GM19023 (cell line): ENCODE measurements around the gene EBPL.

Source experiments
- ATAC-seq: cut with Tn5 transposase; IDR thresholded peaks from one replicate; pipeline ENCODE4 v1.9.1; 2021; ENCODE audit warnings: mild to moderate bottlenecking, moderate library complexity; ENCODE audit not compliant: unreplicated experiment

The EBPL gene

DNA sequence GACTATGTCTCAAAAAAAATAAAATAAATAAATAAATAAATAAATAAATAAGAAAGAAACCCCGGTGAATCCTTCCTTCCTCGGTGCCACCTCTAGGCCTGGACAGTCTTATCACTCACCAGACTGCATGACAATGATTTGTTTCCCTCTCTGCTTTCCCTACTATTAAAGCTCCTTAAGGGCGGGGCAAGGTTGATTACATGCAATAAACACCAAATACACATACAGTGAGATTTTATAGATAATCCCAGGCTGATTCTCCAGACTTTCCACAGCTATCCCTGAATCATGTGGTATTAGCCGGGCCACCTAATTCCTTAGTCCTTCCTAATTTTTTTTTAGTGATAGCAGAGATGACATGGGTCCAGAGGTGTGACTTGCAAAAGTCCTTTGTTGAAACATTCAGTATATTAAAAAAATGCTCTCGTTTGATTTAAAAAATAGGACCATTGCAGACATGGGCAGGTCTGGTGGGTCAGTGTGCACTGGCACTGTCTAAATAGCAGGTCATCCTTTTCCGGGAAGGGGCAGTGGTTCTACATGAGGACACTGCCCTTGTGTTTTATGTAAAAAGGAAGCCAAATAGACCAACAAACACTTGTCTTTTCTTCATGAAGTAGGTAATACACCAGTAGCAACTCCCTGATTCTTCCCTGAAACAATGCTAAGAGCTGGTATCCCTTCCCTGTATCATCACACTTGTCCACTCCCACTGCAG lies 14.5 kb downstream of the EBPL start:
- no peak for ATAC-seq

GRCh38 chr13:49670828-49671227 lies 20.5 kb downstream of the EBPL start:
- no peak for ATAC-seq

GRCh38 chr13:49669735-49670309 lies 21.5 kb downstream of the EBPL start:
- ATAC-seq, result no peak

DNA sequence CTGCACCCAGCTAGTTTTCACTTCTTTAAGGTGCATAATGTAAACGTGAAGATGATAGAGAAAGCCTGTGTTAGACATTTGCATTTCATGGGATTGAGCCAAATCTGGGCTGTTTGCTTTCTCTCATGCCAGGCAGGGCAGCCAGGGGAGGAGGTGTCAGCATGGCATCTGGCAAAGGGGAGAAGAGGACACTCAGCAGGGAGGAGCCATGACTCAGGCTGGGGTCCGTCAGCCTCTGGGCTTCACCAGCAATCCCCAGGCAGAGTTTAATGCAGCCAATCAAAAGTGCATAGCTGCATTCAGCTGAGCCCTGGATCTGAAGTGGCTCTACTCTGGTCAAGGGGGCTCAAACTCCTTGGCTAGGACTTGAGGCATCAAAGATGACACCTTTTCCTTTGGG lies 23.5 kb downstream of the EBPL start:
- ATAC-seq, result no peak

DNA sequence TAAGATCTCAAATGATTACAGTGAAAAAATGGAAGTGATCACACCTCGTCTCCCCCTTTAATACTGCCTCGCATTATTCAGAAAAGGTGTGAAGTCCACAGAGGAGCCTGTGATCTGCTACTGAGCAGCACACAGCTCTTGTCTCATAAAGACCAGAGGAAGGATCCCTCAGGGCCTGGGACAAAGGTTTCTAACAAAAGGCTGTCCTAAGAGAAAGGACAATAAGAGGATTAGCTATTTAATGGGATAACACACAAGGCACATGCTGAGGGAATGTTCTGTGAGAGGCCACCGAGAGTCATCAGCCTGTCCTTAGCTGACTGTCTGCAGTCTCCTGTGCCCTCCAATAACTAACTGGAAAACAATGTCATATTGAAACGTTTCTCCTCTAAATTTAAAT lies 26.7 kb downstream of the EBPL start:
- no peak for ATAC-seq

DNA sequence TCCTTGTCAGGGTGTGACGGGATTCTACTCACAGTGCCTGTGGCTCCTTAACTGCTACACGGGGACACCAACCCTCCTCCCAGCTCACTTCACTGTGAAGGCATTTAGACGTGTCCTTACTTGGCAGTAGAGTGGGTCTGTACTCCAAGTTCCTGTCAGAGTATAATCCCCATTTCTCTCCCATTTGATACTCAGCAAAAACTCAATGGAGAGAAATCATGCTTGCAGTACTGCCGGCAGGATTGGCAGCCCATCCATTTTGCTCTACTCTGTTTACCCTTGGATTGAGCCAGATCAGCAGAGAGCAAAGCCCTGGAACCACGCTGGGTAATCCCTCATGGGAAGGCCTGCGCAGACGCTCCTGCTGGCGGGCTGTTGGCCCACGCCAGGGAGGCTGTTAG lies 34.0 kb downstream of the EBPL start:
- ATAC-seq, result no peak

DNA sequence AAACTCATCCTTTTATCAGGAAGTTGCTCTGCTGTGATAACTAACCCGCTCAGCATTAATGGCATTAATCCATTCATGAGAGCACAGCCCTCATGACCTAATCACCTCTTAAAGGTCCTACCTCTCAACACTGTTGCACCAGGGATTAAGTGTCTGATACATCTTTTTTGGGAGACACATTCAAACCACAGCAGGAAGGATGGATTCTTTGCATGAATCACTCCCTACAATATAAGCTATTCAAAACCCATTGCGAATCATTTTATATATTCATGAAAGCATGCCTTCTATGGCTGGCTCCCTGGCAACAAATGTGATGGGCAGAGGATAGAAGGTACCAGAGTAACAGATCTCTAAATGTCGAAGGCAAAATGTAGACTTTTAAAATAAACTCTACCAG lies 35.4 kb downstream of the EBPL start:
- no peak for ATAC-seq

GRCh38 chr13:49654011-49654410 lies 37.3 kb downstream of the EBPL start:
- no peak for ATAC-seq

GRCh38 chr13:49653478-49653877 lies 37.8 kb downstream of the EBPL start:
- no peak for ATAC-seq

GRCh38 chr13:49652355-49653305 lies 38.7 kb downstream of the EBPL start:
- no peak for ATAC-seq

DNA sequence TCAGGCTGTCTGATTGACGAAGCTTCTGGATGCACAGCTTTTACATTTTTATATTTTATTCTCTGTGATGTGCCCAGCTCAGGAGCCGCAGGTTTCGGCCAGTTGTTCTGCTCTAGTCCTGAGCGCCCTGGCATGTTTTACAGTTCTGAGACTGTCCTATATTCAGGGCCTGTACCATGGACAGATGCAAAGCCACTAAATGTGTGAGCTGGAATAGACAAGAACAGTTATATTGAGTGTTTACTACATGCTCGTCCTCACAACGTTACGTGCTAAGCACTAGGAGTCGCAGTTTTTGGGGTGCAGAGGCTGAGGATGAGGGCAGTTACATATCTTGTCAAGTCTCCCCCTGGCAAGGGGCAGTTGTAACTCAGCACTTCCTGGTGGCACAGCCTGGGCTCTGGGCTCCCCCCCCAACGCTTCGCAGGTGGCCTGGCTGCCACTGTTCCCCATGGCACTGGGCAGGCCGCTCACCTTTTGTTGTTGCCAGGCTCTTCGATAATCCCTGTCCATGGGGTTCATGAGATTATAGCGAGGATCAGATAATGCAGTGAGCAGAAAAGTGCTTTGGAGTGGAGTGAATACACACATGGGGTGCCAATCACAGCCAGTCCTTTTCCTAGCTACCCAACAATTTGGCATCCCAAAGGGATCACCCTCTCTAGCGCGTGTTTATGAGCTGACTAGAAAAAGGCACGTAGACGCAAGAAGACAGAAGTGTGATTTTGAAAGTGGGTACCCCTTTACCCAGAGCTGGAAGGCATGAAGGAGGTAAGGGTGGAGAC lies 39.5 kb downstream of the EBPL start:
- ATAC-seq, result no peak

DNA sequence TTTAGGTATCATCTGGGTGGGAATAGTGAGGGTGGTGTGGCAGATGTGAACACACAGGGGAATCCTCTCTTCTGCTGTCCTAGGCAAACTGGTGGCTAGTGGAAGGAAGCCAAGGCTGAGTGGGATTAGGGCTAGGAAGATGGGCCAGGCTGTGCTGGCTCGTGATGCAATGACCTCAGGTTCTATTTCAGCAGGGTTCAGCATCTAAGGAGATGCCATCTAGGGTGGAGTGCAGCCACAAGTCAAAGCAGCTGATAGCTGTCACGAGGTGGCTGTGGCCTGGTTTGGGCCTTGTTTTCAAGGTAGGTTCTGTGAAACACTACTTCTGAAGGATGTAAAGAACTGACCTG lies 41.3 kb downstream of the EBPL start:
- ATAC-seq, result no peak

DNA sequence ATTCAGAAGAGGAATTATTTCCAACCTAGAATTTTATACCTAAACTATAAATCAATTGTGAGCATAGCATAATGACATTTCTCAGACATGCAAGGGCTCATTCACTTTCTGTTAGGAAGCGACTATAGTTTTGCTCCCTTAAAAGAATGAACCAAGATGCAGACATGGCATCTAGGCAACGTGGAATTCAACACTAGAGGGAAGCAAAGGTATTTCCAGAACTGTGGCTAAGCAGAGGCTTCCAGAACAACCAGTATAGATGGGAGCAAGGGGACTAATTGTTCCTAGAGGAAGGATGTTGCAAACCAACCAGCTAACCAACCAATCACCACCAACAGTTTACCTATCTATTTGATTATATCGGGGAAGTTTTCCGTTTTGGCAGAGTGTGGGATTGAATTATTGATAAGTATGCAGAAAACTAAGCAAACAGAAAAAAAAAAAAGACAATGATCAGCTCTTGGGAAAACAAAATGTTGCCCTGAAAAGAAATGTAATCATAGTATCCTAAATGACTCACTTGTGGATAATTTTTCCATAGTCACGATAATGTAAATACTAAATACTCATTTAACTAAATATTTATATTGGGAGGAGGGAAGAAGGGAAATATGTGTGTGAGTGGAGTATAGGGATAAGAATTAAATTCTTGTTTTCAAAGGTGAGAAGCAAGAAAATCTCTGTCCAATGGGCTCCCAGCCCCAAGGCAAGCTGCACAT lies 41.9 kb downstream of the EBPL start:
- no peak for ATAC-seq

- ATAC-seq, result no peak
Measured at GRCh38 chr13:49646688-49647087, 44.6 kb downstream of the EBPL start.

DNA sequence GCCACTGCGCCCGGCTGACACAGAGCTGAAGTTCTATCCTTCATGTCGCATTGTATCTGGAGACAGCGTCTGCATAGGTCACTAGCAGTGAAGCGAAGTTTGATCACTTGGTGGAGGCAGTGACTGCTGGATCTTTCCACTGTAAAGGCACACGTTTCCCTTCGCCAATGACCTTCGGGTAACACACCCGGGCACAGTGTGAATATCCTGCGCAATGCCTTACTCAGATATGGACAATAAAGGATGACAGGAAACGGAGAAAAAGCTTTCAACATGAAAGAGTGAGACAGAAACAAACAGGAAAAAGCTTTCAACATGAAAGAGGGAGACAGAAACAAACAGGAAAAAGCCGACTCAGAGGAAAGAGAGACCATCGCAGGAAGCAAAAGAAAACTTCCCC lies 45.8 kb downstream of the EBPL start:
- no peak for ATAC-seq

GRCh38 chr13:49643035-49643646 lies 48.1 kb downstream of the EBPL start:
- no peak for ATAC-seq

- no peak for ATAC-seq
Measured at GRCh38 chr13:49641801-49642291, 49.4 kb downstream of the EBPL start.

DNA sequence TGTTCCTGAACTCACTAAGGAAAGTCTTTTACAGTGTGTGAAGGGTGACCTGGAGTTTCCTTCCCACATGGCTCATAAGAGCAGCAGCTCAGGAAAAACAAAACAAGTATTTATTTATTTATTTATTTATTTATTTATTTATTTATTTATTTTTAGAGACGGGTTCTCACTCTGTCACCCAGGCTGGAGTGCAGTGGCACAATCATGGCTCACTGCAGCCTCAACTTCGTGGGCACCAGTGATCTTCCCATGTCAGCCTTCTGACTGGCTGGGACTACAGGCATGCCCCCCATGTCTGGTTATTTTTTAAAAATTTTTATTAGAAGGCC lies 52.6 kb downstream of the EBPL start:
- no peak for ATAC-seq

DNA sequence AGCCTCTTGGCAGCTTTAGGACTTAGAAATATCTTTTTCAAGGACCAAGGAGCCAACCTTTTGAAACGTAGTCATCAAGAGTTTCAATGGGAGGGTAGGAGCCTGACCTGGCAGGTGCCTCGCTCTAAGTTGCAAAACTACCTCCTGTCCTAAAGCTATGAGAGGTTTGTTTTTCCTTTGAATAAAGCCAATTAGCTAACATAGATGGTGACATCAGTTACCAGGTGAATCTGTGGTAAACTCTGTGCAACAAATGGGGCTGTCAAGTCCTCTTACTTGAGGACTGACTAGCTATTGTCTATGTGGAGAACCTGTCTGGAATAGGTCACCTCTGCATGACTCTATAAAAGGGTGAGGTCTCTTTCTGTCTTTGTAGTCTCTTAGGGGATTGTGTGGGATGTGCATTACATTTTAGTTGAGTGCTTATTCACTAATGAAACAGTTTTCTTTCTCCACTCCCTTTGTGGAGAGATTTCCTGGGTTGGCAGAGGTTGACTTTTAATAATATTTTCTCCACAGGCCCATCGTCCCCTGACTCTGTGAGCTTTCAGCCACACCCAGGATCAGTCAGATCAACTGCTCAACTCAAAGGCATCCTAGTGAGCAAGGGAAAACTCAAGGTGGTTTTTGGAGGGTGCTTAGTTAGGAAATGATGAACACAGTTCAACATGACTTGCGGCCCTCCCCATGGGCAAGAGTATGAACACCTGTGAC lies 53.1 kb downstream of the EBPL start:
- no peak for ATAC-seq
